Central memory CD8-positive, alpha-beta T cell (primary cell): ENCODE data around the gene PLIN4.
"Not testable (repeated sequence)": the region's sequence is repeated elsewhere in the genome, so short reads cannot be mapped to it uniquely, and the experiment has no call there.

Source experiments
- ATAC-seq: fragments of 150-1000 bp; cut with Tn5 transposase; replicated peaks from 2 replicates; pipeline ENCODE4 v1.10.0; 2022; ENCODE audit warnings: mild to moderate bottlenecking, moderate FRiP score, moderate number of reproducible peaks; ENCODE audit not compliant: poor library complexity, severe bottlenecking; ENCODE audit errors: extremely low read depth
- DNase-seq, 2 donors: peaks; one replicate each; pipeline ENCODE4 v3.0.0; 2021; ENCODE audit warnings: low spot score in 2 of 2
- H3K27ac Mint-ChIP-seq: one replicate; pipeline ENCODE4 v1.8.0; 2022; ENCODE audit warnings: low read depth, mild to moderate bottlenecking, moderate library complexity, mixed read lengths
- H3K27me3 Mint-ChIP-seq: one replicate; pipeline ENCODE4 v1.8.0; 2022; ENCODE audit warnings: mixed read lengths
- H3K36me3 Mint-ChIP-seq: one replicate; pipeline ENCODE4 v1.8.0; 2022; ENCODE audit warnings: mild to moderate bottlenecking, moderate library complexity, mixed read lengths; ENCODE audit not compliant: insufficient read depth
- H3K4me1 Mint-ChIP-seq: one replicate; pipeline ENCODE4 v1.8.0; 2022; ENCODE audit warnings: mixed read lengths
- H3K4me3 Mint-ChIP-seq: one replicate; pipeline ENCODE4 v1.8.0; 2022; ENCODE audit warnings: mild to moderate bottlenecking, moderate library complexity, mixed read lengths
- H3K9me3 Mint-ChIP-seq: one replicate; pipeline ENCODE4 v1.8.0; 2022; ENCODE audit warnings: mixed read lengths

PLIN4 gene

GRCh38 chr19:4527377-4527776 lies 9.1 kb upstream of the PLIN4 start:
- not testable (repeated sequence) for H3K27ac Mint-ChIP-seq, H3K36me3 Mint-ChIP-seq, ATAC-seq, H3K27me3 Mint-ChIP-seq, DNase-seq, H3K4me3 Mint-ChIP-seq, H3K4me1 Mint-ChIP-seq, H3K9me3 Mint-ChIP-seq

- H3K4me1 Mint-ChIP-seq: no peaks in the 10 kb centered on the region
- ATAC-seq: no peak
- H3K27ac Mint-ChIP-seq: no peak overlapping the region
- no peak for DNase-seq
- no peaks in the 10 kb centered on the region for H3K9me3 Mint-ChIP-seq
- H3K27me3 Mint-ChIP-seq: peaks cover 13% of the 10 kb centered on the region
- no peak overlapping the region for H3K4me3 Mint-ChIP-seq
- H3K36me3 Mint-ChIP-seq: no peaks in the 10 kb centered on the region
These were observed 7.3 kb upstream of the PLIN4 start for GRCh38 chr19:4525563-4526002.

- H3K36me3 Mint-ChIP-seq: no peaks in the 10 kb centered on the region
- peaks cover 15% of the 10 kb centered on the region for H3K27me3 Mint-ChIP-seq
- no peak overlapping the region for H3K27ac Mint-ChIP-seq
- ATAC-seq (no peak), DNase-seq (peak; percentile 41 to 57)
- H3K9me3 Mint-ChIP-seq: no peaks in the 10 kb centered on the region
- no peak overlapping the region for H3K4me3 Mint-ChIP-seq
- H3K4me1 Mint-ChIP-seq: no peaks in the 10 kb centered on the region
These were observed 6.7 kb upstream of the PLIN4 start for GRCh38 chr19:4524808-4525562.

GRCh38 chr19:4523306-4524110 lies 5.2 kb upstream of the PLIN4 start:
- Mint-ChIP-seq H3K27ac (no peak overlapping the region), H3K4me1 (peaks cover 4% of the 10 kb centered on the region), H3K9me3 (no peaks in the 10 kb centered on the region), H3K4me3 (no peak overlapping the region), H3K36me3 (no peaks in the 10 kb centered on the region), H3K27me3 (peaks cover 22% of the 10 kb centered on the region)
- no peak for ATAC-seq
- no peak for DNase-seq

- no peaks in the 10 kb centered on the region for H3K36me3 Mint-ChIP-seq
- peaks cover 22% of the 10 kb centered on the region for H3K27me3 Mint-ChIP-seq
- ATAC-seq (no peak), DNase-seq (no peak)
- H3K27ac Mint-ChIP-seq: no peak overlapping the region
- peaks cover 5% of the 10 kb centered on the region for H3K4me1 Mint-ChIP-seq
- H3K4me3 Mint-ChIP-seq: no peak overlapping the region
- H3K9me3 Mint-ChIP-seq: no peaks in the 10 kb centered on the region
These were observed 4.2 kb upstream of the PLIN4 start for GRCh38 chr19:4522291-4523002.

- no peak for DNase-seq
- H3K27me3 Mint-ChIP-seq: peaks cover 22% of the 10 kb centered on the region
- peaks cover 5% of the 10 kb centered on the region for H3K4me1 Mint-ChIP-seq
- no peaks in the 10 kb centered on the region for H3K9me3 Mint-ChIP-seq
- no peak for ATAC-seq
- no peaks in the 10 kb centered on the region for H3K36me3 Mint-ChIP-seq
- H3K4me3 Mint-ChIP-seq: no peak overlapping the region
- H3K27ac Mint-ChIP-seq: no peak overlapping the region
These were observed 3.6 kb upstream of the PLIN4 start for GRCh38 chr19:4521888-4522242.

GRCh38 chr19:4521170-4521887 lies 3.0 kb upstream of the PLIN4 start:
- H3K27ac Mint-ChIP-seq: no peak overlapping the region
- no peak for ATAC-seq
- DNase-seq: no peak

GRCh38 chr19:4519521-4520277 lies 1.4 kb upstream of the PLIN4 start:
- H3K27me3 Mint-ChIP-seq: peaks cover 22% of the 10 kb centered on the region
- H3K36me3 Mint-ChIP-seq: no peaks in the 10 kb centered on the region
- peaks cover 5% of the 10 kb centered on the region for H3K4me1 Mint-ChIP-seq
- DNase-seq (no peak), ATAC-seq (no peak)
- no peak overlapping the region for H3K27ac Mint-ChIP-seq
- H3K9me3 Mint-ChIP-seq: no peaks in the 10 kb centered on the region
- H3K4me3 Mint-ChIP-seq: no peak overlapping the region

More at GRCh38 chr19:4521170-4521887, 3.0 kb upstream of the PLIN4 start:
- Mint-ChIP-seq H3K4me1 (peaks cover 5% of the 10 kb centered on the region), H3K9me3 (no peaks in the 10 kb centered on the region), H3K4me3 (no peak overlapping the region), H3K27me3 (peaks cover 22% of the 10 kb centered on the region), H3K36me3 (no peaks in the 10 kb centered on the region)

- DNase-seq: no peak
- ATAC-seq: no peak
- Mint-ChIP-seq H3K9me3 (no peaks in the 10 kb centered on the region), H3K36me3 (no peaks in the 10 kb centered on the region), H3K4me3 (no peak overlapping the region), H3K27ac (no peak overlapping the region), H3K4me1 (peaks cover 5% of the 10 kb centered on the region), H3K27me3 (peaks cover 22% of the 10 kb centered on the region)
These were observed 848 bp upstream of the PLIN4 start for GRCh38 chr19:4519172-4519496.

- ATAC-seq: no peak
- Mint-ChIP-seq H3K9me3 (no peaks in the 10 kb centered on the region), H3K36me3 (no peaks in the 10 kb centered on the region), H3K4me1 (peaks cover 5% of the 10 kb centered on the region), H3K27ac (no peak overlapping the region), H3K27me3 (peaks cover 22% of the 10 kb centered on the region), H3K4me3 (no peak overlapping the region)
- no peak for DNase-seq
These were observed 732 bp downstream of the PLIN4 start for GRCh38 chr19:4517451-4518057.

- Mint-ChIP-seq H3K9me3 (no peaks in the 10 kb centered on the region), H3K27ac (no peak overlapping the region), H3K4me1 (peaks cover 5% of the 10 kb centered on the region), H3K36me3 (no peaks in the 10 kb centered on the region), H3K4me3 (no peak overlapping the region), H3K27me3 (peaks cover 22% of the 10 kb centered on the region)
- ATAC-seq: no peak
- no peak for DNase-seq
These were observed 1.4 kb downstream of the PLIN4 start for GRCh38 chr19:4516939-4517300.
